Brain pericyte (primary cell): ENCODE measurements around the gene TMEM95.
"Not testable (repeated sequence)": the region's sequence is repeated elsewhere in the genome, so short reads cannot be mapped to it uniquely, and the experiment has no call there.

Experiments
- DNase-seq: peaks from one replicate; pipeline ENCODE4 v3.0.0-alpha.2; 2012; ENCODE audit warnings: low read depth, low spot score

TMEM95 gene

GRCh38 chr17:7346761-7347614, 8.0 kb upstream of the TMEM95 start:
- no peak for DNase-seq

- no peak for DNase-seq
Measured at GRCh38 chr17:7347630-7348477, 7.1 kb upstream of the TMEM95 start.

GRCh38 chr17:7348478-7349242, 6.3 kb upstream of the TMEM95 start:
- DNase-seq, result no peak

- no peak for DNase-seq
Measured at GRCh38 chr17:7351665-7352502, 3.1 kb upstream of the TMEM95 start, which contains the start of gene KCTD11. TSS of gene KCTD11 (plus strand) at chr17:7352162.

GRCh38 chr17:7352503-7352889, 2.5 kb upstream of the TMEM95 start:
- no peak for DNase-seq

- DNase-seq, result no peak
Measured at GRCh38 chr17:7352910-7353635, 1.9 kb upstream of the TMEM95 start.

GRCh38 chr17:7354262-7354843, 603 bp upstream of the TMEM95 start:
- DNase-seq, result no peak

GRCh38 chr17:7355573-7355972, 617 bp downstream of the TMEM95 start:
- DNase-seq, result no peak

- no peak for DNase-seq
Measured at GRCh38 chr17:7356072-7356549, 1.2 kb downstream of the TMEM95 start.

- DNase-seq, result no peak
Measured at GRCh38 chr17:7356756-7357155, 1.8 kb downstream of the TMEM95 start.

- DNase-seq, result no peak
Measured at GRCh38 chr17:7357381-7357780, 2.4 kb downstream of the TMEM95 start.

- no peak for DNase-seq
Measured at GRCh38 chr17:7361906-7362305, 7.0 kb downstream of the TMEM95 start.

- DNase-seq, result no peak
Measured at GRCh38 chr17:7363311-7363710, 8.4 kb downstream of the TMEM95 start.

GRCh38 chr17:7365963-7366362, 11.0 kb downstream of the TMEM95 start:
- not testable (repeated sequence) for DNase-seq

GRCh38 chr17:7367083-7367482, 12.1 kb downstream of the TMEM95 start:
- DNase-seq, result no peak

- no peak for DNase-seq
Measured at GRCh38 chr17:7367918-7368598, 13.1 kb downstream of the TMEM95 start.

- not testable (repeated sequence) for DNase-seq
Measured at GRCh38 chr17:7368599-7368994, 13.6 kb downstream of the TMEM95 start.

GRCh38 chr17:7369825-7370224, 14.9 kb downstream of the TMEM95 start:
- DNase-seq, result no peak

- DNase-seq, result no peak
Measured at GRCh38 chr17:7370853-7371252, 15.9 kb downstream of the TMEM95 start.
